SK-N-SH treated with all-trans-retinoic acid at 6 μM for 48 hours (cell line): Measurements from ENCODE around the gene CNTN2.

Experiments
- ATAC-seq: fragments of 200-7000 bp; cut with Tn5 transposase; 3 replicates; pipeline ENCODE4 v1.9.1; 2020; ENCODE audit warnings: mild to moderate bottlenecking, moderate library complexity
- ARNTL ChIP-seq: fragments of 450-650 bp; formaldehyde crosslinking; IDR thresholded peaks from 2 replicates; pipeline ENCODE4 v1.5.0; 2020; ENCODE audit warnings: low read depth, mild to moderate bottlenecking, moderate library complexity, borderline replicate concordance
- BACH2 ChIP-seq: fragments of 250-450 bp; sonication (Bioruptor Pico); IDR thresholded peaks from 2 replicates; pipeline ENCODE4 v1.9.0; 2021; ENCODE audit warnings: mild to moderate bottlenecking, borderline replicate concordance
- ESRRG ChIP-seq: fragments of 250-450 bp; sonication (Bioruptor Pico); IDR thresholded peaks from 2 replicates; pipeline ENCODE4 v1.6.1; 2021; ENCODE audit warnings: mild to moderate bottlenecking
- ISL1 ChIP-seq: fragments of 250-450 bp; sonication (Bioruptor Pico); IDR thresholded peaks from 2 replicates; pipeline ENCODE4 v2.1.2; 2022; ENCODE audit warnings: mild to moderate bottlenecking, moderate library complexity
- OSR1 ChIP-seq: fragments of 250-450 bp; sonication (Bioruptor Pico); IDR thresholded peaks from 2 replicates; pipeline ENCODE4 v1.8.0; 2022; ENCODE audit warnings: moderate library complexity, mild to moderate bottlenecking, inconsistent platforms
- PPARA ChIP-seq: fragments of 250-450 bp; sonication (Bioruptor Pico); IDR thresholded peaks from 2 replicates; pipeline ENCODE4 v1.5.0; 2020; ENCODE audit warnings: mild to moderate bottlenecking, borderline replicate concordance
- RARB ChIP-seq: fragments of 250-450 bp; sonication (Bioruptor Pico); IDR thresholded peaks from 2 replicates; pipeline ENCODE4 v1.8.0; 2021; ENCODE audit warnings: mild to moderate bottlenecking, moderate library complexity
- SNAI2 ChIP-seq: fragments of 250-450 bp; sonication (Bioruptor Pico); IDR thresholded peaks from 2 replicates; pipeline ENCODE4 v1.5.0; 2020; ENCODE audit warnings: mild to moderate bottlenecking, moderate library complexity
- TOX ChIP-seq: fragments of 250-450 bp; sonication (Bioruptor Pico); IDR thresholded peaks from 2 replicates; pipeline ENCODE4 v1.8.0; 2021; ENCODE audit warnings: mild to moderate bottlenecking, moderate library complexity, borderline replicate concordance
- ZC3H10 ChIP-seq: fragments of 250-450 bp; sonication (Bioruptor Pico); IDR thresholded peaks from 2 replicates; pipeline ENCODE4 v1.5.1; 2021; ENCODE audit warnings: mild to moderate bottlenecking, moderate library complexity
- ZFP3 ChIP-seq: fragments of 250-450 bp; sonication (Bioruptor Pico); IDR thresholded peaks from 2 replicates; pipeline ENCODE4 v1.5.0; 2020; ENCODE audit warnings: mild to moderate bottlenecking, moderate library complexity
- ZFP30 ChIP-seq: fragments of 450-650 bp; formaldehyde crosslinking; IDR thresholded peaks from 2 replicates; pipeline ENCODE4 v1.5.0; 2022; ENCODE audit warnings: mild to moderate bottlenecking, moderate library complexity
- ZNF565 ChIP-seq: fragments of 450-650 bp; formaldehyde crosslinking; conservative IDR thresholded peaks from 2 replicates; pipeline ENCODE4 v1.5.0; 2020; ENCODE audit warnings: low read depth, mild to moderate bottlenecking, moderate library complexity
- ZNF70 ChIP-seq: fragments of 450-650 bp; formaldehyde crosslinking; IDR thresholded peaks from 2 replicates; pipeline ENCODE4 v1.5.0; 2020; ENCODE audit warnings: mild to moderate bottlenecking, moderate library complexity
- ZNF8 ChIP-seq: fragments of 450-650 bp; formaldehyde crosslinking; IDR thresholded peaks from 2 replicates; pipeline ENCODE4 v1.5.0; 2020; ENCODE audit warnings: mild to moderate bottlenecking, moderate library complexity
- TF ChIP-seq, protein P1 (sequence below): fragments of 250-450 bp; sonication (Bioruptor Pico); IDR thresholded peaks from 2 replicates; pipeline ENCODE4 v1.5.1; 2020; ENCODE audit warnings: low read depth, mild to moderate bottlenecking, moderate library complexity
- TF ChIP-seq, protein P2 (sequence below): fragments of 250-450 bp; sonication (Bioruptor Pico); IDR thresholded peaks from 2 replicates; pipeline ENCODE4 v1.5.0; 2020; ENCODE audit warnings: mild to moderate bottlenecking, moderate library complexity
- TF ChIP-seq, protein P3 (sequence below): fragments of 250-450 bp; sonication (Bioruptor Pico); IDR thresholded peaks from 2 replicates; pipeline ENCODE4 v1.8.0; 2020; ENCODE audit warnings: mild to moderate bottlenecking, moderate library complexity, borderline replicate concordance

The CNTN2 gene

DNA sequence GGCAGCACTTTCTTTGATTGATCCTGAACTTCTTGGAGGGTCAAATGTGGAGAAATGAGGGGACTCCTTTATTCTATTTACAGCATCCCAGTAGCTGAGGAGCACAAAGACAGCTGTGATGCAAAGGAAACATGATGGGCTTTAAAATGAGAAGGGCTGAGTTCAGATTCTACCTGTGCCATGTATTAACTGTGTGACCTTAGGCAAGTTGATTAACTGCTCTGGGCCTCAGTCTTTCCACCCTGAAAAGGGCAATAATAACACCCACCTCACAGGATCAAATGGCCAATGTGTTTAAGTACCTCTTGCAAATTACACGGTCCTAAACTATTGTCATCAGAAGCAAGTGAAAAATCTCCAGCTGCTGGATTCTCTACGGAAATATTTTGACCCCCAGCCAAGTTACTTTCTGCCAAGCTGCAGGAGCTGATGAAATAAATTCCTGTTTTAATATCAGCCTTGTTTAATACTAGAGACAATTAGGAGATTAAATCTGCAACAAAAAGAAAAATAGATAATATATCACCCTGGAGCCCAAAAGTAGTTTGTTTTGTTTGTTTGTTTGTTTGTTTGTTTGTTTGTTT lies 25.5 kb downstream of the CNTN2 start:
- no peak for ATAC-seq
- TF ChIP-seq ZC3H10: 0 out of 2 replicates have a peak, but pooled peaks have one; percentile 14
- TF ChIP-seq PPARA (CRISPR knock-in tag): no peak

DNA sequence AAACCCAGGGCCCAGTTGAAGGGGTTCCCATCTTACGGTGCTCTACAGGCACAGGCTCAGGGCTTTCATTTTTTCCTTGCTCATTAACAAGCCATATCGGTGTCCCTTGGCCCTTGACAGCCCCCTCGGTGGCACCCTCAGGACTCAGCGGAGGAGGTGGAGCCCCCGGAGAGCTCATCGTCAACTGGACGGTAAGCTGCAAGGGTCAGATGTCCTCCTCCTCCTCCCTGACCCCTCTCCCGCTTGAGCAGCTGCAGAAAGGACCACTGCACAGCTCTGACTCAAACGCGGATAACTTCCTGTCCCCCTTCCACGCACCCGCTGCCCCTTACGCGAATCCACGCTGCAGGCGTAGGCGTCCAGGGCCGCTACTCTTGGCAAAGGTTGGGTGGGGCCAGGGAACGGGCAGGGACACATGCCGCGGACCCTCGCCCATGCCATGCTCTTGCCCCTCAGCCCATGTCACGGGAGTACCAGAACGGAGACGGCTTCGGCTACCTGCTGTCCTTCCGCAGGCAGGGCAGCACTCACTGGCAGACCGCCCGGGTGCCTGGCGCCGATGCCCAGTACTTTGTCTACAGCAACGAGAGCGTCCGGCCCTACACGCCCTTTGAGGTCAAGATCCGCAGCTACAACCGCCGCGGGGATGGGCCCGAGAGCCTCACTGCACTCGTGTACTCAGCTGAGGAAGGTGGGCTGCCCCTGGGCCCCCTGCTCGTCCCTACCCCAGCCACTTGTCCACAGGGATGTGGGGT lies 26.5 kb downstream of the CNTN2 start:
- no peak for ATAC-seq
- TF ChIP-seq PPARA (CRISPR knock-in tag) (no peak), ARNTL (CRISPR knock-in tag) (no peak), ZC3H10 (no peak), ZNF70 (CRISPR knock-in tag) (no peak), BACH2 (no peak), ZFP30 (CRISPR knock-in tag) (no peak), RARB (CRISPR knock-in tag) (no peak), ESRRG (CRISPR knock-in tag) (no peak), ZNF8 (no peak), TOX (no peak), ZFP3 (CRISPR knock-in tag) (no peak)
- TF ChIP-seq, protein P1, sequence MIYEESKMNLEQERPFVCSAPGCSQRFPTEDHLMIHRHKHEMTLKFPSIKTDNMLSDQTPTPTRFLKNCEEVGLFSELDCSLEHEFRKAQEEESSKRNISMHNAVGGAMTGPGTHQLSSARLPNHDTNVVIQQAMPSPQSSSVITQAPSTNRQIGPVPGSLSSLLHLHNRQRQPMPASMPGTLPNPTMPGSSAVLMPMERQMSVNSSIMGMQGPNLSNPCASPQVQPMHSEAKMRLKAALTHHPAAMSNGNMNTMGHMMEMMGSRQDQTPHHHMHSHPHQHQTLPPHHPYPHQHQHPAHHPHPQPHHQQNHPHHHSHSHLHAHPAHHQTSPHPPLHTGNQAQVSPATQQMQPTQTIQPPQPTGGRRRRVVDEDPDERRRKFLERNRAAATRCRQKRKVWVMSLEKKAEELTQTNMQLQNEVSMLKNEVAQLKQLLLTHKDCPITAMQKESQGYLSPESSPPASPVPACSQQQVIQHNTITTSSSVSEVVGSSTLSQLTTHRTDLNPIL (CRISPR knock-in tag): no peak

DNA sequence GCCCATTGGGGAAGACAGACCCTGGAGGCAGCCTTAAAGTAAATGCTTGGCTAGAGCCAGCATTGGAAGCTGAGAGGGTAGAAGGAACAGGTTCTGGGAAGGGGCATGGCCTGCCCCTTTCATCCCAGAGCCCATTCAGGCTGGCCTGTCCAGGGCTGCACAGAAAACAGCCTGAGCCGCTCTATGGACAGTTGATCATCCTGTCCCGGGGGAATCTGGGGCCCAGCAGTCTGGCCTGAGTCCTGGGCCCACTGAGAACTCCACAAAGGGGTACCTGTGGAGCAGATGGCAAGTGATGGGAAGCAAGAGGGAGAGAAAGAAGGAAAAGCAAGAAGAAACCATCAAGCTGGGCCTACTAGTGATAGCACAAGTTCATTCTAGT lies 28.0 kb downstream of the CNTN2 start:
- TF ChIP-seq ESRRG (CRISPR knock-in tag): no peak
- no peak for TF ChIP-seq RARB (CRISPR knock-in tag)
- TF ChIP-seq, protein P1 (CRISPR knock-in tag): no peak
- TF ChIP-seq OSR1 (CRISPR knock-in tag): no peak
- TF ChIP-seq SNAI2 (CRISPR knock-in tag): no peak
- TF ChIP-seq ZC3H10: no peak
- TF ChIP-seq, protein P2, sequence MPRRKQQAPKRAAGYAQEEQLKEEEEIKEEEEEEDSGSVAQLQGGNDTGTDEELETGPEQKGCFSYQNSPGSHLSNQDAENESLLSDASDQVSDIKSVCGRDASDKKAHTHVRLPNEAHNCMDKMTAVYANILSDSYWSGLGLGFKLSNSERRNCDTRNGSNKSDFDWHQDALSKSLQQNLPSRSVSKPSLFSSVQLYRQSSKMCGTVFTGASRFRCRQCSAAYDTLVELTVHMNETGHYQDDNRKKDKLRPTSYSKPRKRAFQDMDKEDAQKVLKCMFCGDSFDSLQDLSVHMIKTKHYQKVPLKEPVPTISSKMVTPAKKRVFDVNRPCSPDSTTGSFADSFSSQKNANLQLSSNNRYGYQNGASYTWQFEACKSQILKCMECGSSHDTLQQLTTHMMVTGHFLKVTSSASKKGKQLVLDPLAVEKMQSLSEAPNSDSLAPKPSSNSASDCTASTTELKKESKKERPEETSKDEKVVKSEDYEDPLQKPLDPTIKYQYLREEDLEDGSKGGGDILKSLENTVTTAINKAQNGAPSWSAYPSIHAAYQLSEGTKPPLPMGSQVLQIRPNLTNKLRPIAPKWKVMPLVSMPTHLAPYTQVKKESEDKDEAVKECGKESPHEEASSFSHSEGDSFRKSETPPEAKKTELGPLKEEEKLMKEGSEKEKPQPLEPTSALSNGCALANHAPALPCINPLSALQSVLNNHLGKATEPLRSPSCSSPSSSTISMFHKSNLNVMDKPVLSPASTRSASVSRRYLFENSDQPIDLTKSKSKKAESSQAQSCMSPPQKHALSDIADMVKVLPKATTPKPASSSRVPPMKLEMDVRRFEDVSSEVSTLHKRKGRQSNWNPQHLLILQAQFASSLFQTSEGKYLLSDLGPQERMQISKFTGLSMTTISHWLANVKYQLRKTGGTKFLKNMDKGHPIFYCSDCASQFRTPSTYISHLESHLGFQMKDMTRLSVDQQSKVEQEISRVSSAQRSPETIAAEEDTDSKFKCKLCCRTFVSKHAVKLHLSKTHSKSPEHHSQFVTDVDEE: no peak
- TF ChIP-seq ZFP30 (CRISPR knock-in tag): no peak
- no peak for TF ChIP-seq ZNF565
- TF ChIP-seq ZFP3 (CRISPR knock-in tag): no peak
- TF ChIP-seq, protein P3, sequence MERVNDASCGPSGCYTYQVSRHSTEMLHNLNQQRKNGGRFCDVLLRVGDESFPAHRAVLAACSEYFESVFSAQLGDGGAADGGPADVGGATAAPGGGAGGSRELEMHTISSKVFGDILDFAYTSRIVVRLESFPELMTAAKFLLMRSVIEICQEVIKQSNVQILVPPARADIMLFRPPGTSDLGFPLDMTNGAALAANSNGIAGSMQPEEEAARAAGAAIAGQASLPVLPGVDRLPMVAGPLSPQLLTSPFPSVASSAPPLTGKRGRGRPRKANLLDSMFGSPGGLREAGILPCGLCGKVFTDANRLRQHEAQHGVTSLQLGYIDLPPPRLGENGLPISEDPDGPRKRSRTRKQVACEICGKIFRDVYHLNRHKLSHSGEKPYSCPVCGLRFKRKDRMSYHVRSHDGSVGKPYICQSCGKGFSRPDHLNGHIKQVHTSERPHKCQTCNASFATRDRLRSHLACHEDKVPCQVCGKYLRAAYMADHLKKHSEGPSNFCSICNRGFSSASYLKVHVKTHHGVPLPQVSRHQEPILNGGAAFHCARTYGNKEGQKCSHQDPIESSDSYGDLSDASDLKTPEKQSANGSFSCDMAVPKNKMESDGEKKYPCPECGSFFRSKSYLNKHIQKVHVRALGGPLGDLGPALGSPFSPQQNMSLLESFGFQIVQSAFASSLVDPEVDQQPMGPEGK (CRISPR knock-in tag): no peak
- TF ChIP-seq, all 23 proteins: peak for 0
- no peak for ATAC-seq

DNA sequence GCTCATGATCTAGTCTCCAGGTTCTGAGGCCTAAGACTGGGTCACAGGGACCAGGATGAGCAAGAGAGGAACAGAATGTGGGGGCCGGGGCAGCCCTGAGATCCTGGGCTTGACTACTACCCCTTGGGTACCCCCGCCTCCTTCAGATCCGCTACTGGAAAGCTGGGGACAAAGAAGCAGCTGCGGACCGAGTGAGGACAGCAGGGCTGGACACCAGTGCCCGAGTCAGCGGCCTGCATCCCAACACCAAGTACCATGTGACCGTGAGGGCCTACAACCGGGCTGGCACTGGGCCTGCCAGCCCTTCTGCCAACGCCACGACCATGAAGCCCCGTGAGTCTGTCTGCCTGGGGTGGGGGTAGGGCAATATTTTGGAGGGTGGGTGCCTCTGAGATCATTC lies 28.8 kb downstream of the CNTN2 start:
- TF ChIP-seq, protein P1 (CRISPR knock-in tag): no peak
- TF ChIP-seq ISL1 (CRISPR knock-in tag) (no peak), ZNF565 (no peak)
- ATAC-seq: no peak
